Nephron (organoid): ENCODE measurements around the gene MTERF4.

ENCODE experiments used
- H3K27ac Mint-ChIP-seq, 3 experiments: 2 replicates each; pipeline ENCODE4 v1.8.0; 2020; ENCODE audit warnings: mixed read lengths in 3 of 3, mild to moderate bottlenecking in 2 of 3, moderate library complexity in 1 of 3
- H3K27me3 Mint-ChIP-seq: 2 replicates; pipeline ENCODE4 v1.8.0; 2021; ENCODE audit warnings: low read depth, mild to moderate bottlenecking, moderate library complexity, mixed read lengths
- H3K36me3 Mint-ChIP-seq: 2 replicates; pipeline ENCODE4 v1.8.0; 2020; ENCODE audit warnings: low read depth, mixed read lengths
- H3K4me1 Mint-ChIP-seq: 2 replicates; pipeline ENCODE4 v1.8.0; 2020; ENCODE audit warnings: mixed read lengths
- H3K4me3 Mint-ChIP-seq, 3 experiments: 2 replicates each; pipeline ENCODE4 v1.8.0; 2020; ENCODE audit warnings: mild to moderate bottlenecking in 3 of 3, mixed read lengths in 3 of 3, moderate library complexity in 2 of 3
- H3K9me3 Mint-ChIP-seq: 2 replicates; pipeline ENCODE4 v1.8.0; 2020; ENCODE audit warnings: mixed read lengths
- CTCF ChIP-seq, 3 experiments: fragments of 200-600 bp; sonication (generic); IDR thresholded peaks; one replicate each; pipeline ENCODE4 v1.5.0; 2021; ENCODE audit warnings: antibody characterized with exemption in 3 of 3; ENCODE audit not compliant: unreplicated experiment in 3 of 3

Gene MTERF4

DNA sequence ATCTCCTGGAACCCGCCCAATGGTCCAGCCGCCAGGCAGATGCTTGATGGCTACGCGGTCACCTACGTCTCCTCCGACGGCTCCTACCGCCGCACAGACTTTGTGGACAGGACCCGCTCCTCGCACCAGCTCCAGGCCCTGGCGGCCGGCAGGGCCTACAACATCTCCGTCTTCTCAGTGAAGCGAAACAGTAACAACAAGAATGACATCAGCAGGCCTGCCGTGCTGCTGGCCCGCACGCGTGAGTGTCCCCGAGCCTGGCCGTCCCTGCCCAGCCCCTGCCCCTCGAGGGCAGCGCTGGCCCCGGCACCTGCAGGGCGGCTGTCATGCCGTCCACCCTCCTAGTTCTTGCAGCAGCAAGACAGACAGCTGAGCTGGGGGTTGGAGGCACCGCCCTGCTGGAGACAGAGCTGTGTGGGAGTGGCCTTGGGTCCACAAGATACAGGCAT is 36.7 kb downstream of the MTERF4 start:
- no peak for TF ChIP-seq CTCF (IDR thresholded peaks at IDR 0.05; ENCODE audit: unreplicated experiment in 3 of 3)
- Mint-ChIP-seq H3K27ac (no peak overlapping the region), H3K9me3 (no peaks in the 10 kb centered on the region), H3K27me3 (peaks cover 20% of the 10 kb centered on the region), H3K4me3 (no peak overlapping the region), H3K36me3 (no peaks in the 10 kb centered on the region), H3K4me1 (no peaks in the 10 kb centered on the region)

DNA sequence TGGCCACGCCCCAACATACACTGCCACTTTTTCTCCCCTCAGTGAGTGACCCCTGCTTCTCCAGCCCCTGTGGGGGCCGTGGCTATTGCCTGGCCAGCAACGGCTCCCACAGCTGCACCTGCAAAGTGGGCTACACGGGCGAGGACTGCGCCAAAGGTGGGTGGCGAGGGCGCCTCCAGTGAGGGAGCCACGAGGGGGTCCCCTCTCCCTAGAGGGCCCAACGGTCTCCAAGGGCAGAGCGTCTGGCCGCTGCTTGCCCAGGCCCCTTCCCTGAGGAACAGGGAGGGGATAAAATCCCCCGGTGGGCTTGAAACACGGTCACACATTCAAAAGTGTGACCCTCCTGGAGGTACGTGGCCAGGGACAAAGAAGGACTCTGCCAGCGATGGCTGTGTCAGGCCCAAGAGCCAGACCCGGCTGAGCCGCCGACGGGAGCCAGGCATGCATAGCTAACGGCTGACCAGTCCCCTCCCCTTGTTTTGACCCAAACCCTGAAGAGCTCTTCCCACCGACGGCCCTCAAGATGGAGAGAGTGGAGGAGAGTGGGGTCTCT is 37.2 kb downstream of the MTERF4 start:
- peaks cover 20% of the 10 kb centered on the region for H3K27me3 Mint-ChIP-seq
- H3K4me3 Mint-ChIP-seq = no peak overlapping the region
- no peak for TF ChIP-seq CTCF (IDR thresholded peaks at IDR 0.05; ENCODE audit: unreplicated experiment in 3 of 3)
- no peaks in the 10 kb centered on the region for H3K9me3 Mint-ChIP-seq
- no peaks in the 10 kb centered on the region for H3K4me1 Mint-ChIP-seq
- no peak overlapping the region for H3K27ac Mint-ChIP-seq
- H3K36me3 Mint-ChIP-seq = no peaks in the 10 kb centered on the region

- TF ChIP-seq CTCF (IDR thresholded peaks at IDR 0.05; ENCODE audit: unreplicated experiment in 3 of 3) = no peak
- Mint-ChIP-seq H3K27ac (no peak overlapping the region), H3K4me3 (peak overlapping the region in 1 of 3 experiments; percentile 40), H3K27me3 (peaks cover 20% of the 10 kb centered on the region), H3K36me3 (peaks cover 5% of the 10 kb centered on the region), H3K4me1 (no peaks in the 10 kb centered on the region), H3K9me3 (no peaks in the 10 kb centered on the region)
Observed at GRCh38 chr2:241064008-241064801, 37.9 kb downstream of the MTERF4 start.

DNA sequence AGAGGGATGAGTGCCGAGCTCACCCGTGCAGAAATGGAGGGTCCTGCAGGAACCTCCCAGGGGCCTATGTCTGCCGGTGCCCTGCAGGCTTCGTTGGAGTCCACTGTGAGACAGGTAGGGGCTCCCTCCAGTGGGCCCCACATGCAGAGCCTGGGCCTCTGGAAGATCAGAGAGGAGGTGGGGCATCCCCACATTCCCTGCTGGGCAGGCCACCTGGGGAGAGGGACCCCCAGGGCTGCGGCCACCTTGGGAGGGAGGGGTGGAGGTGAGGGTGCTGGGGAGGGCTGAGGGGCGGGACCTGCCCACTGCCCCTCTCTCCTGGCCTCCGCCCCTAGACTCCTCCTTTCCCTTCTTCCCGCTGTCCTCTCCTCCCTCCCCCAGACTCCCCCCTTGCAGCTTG is 38.5 kb downstream of the MTERF4 start:
- Mint-ChIP-seq H3K4me3 (no peak overlapping the region), H3K9me3 (no peaks in the 10 kb centered on the region), H3K36me3 (peaks cover 7% of the 10 kb centered on the region), H3K4me1 (no peaks in the 10 kb centered on the region), H3K27me3 (peaks cover 24% of the 10 kb centered on the region), H3K27ac (no peak overlapping the region)
- no peak for TF ChIP-seq CTCF (IDR thresholded peaks at IDR 0.05; ENCODE audit: unreplicated experiment in 3 of 3)

GRCh38 chr2:241063093-241063551 is 39.0 kb downstream of the MTERF4 start:
- H3K27ac Mint-ChIP-seq = no peak overlapping the region
- TF ChIP-seq CTCF (IDR thresholded peaks at IDR 0.05; ENCODE audit: unreplicated experiment in 3 of 3) = no peak
- H3K36me3 Mint-ChIP-seq = peaks cover 7% of the 10 kb centered on the region
- no peak overlapping the region for H3K4me3 Mint-ChIP-seq
- no peaks in the 10 kb centered on the region for H3K9me3 Mint-ChIP-seq
- H3K4me1 Mint-ChIP-seq = no peaks in the 10 kb centered on the region
- H3K27me3 Mint-ChIP-seq = peaks cover 24% of the 10 kb centered on the region
